HepG2 (cell line): Measurements from ENCODE around the gene SLC22A23. TPM values are rescaled to one million over a fixed set of nuclear protein-coding genes. Genes with fewer than 3 reads are reported as not detected.

Experiments used
- ELF4 ChIP-seq: sonication (generic); formaldehyde crosslinking; IDR thresholded peaks from 2 replicates; pipeline ENCODE4 v1.5.0; 2020; ENCODE audit warnings: missing genetic modification reagents, mild to moderate bottlenecking, moderate library complexity, borderline replicate concordance
- ETV5 ChIP-seq: IDR thresholded peaks from 2 replicates; pipeline ENCODE4 v1.6.1; 2018; ENCODE audit warnings: missing biosample characterization, missing genetic modification reagents, inconsistent platforms, borderline replicate concordance
- JUNB ChIP-seq: sonication (generic); formaldehyde crosslinking; IDR thresholded peaks from 2 replicates; pipeline ENCODE4 v1.8.0; 2022; ENCODE audit warnings: missing genetic modification reagents, mild to moderate bottlenecking, borderline replicate concordance
- NFYC ChIP-seq: IDR thresholded peaks from 2 replicates; pipeline ENCODE4 v1.6.1; 2016; ENCODE audit warnings: missing genetic modification reagents, missing compliant biosample characterization
- NRL ChIP-seq: sonication (generic); formaldehyde crosslinking; IDR thresholded peaks from 2 replicates; pipeline ENCODE4 v1.5.0; 2020; ENCODE audit warnings: missing genetic modification reagents, mild to moderate bottlenecking, moderate library complexity, borderline replicate concordance
- RFX1 ChIP-seq: fragments of 450-650 bp; IDR thresholded peaks from 2 replicates; pipeline ENCODE4 v1.6.1; 2017
- SMYD3 ChIP-seq: sonication (generic); formaldehyde crosslinking; IDR thresholded peaks from 2 replicates; pipeline ENCODE4 v1.8.1; 2023; ENCODE audit warnings: mild to moderate bottlenecking, missing genetic modification reagents
- ZNF124 ChIP-seq: sonication (generic); formaldehyde crosslinking; IDR thresholded peaks from 2 replicates; pipeline ENCODE4 v1.4.0; 2020; ENCODE audit warnings: missing genetic modification reagents
- ZNF451 ChIP-seq: sonication (generic); formaldehyde crosslinking; IDR thresholded peaks from 2 replicates; pipeline ENCODE4 v1.5.0; 2020; ENCODE audit warnings: mild to moderate bottlenecking, missing genetic modification reagents
- polyA plus RNA-seq, 8 experiments: library from polyadenylated mRNA; depleted of rRNA in 3 of 8; stranded (reverse) in 7 of 8; unstranded in 1 of 8; fragments of >200 nt; fragmentation: Illumina TruSeq in 4 of 8; extraction: Trizol in 4 of 8; gene quantifications; 2 replicates each; pipeline versions ENCODE4 v1.2.1 to v1.2.3, GENCODE V29; 2011 to 2016; ENCODE audit warnings: low read depth in 4 of 8, missing spikeins in 1 of 8, mixed read lengths in 1 of 8; ENCODE audit not compliant: insufficient read depth in 1 of 8
- total RNA-seq, 5 experiments: library from RNA; depleted of rRNA; stranded (reverse); fragments of >200 nt; fragmentation: Illumina TruSeq; extraction: Trizol; gene quantifications; 2 replicates each; pipeline ENCODE4 v1.2.3, GENCODE V29; 2016; ENCODE audit warnings: low read depth in 1 of 5
- TF ChIP-seq, protein P1 (sequence below): sonication (generic); formaldehyde crosslinking; IDR thresholded peaks from 2 replicates; pipeline ENCODE4 v1.4.0; 2020; ENCODE audit warnings: missing genetic modification reagents, borderline replicate concordance
- TF ChIP-seq, protein P2 (sequence below): sonication (generic); formaldehyde crosslinking; IDR thresholded peaks from 2 replicates; pipeline ENCODE4 v1.5.0; 2020; ENCODE audit warnings: mild to moderate bottlenecking, missing genetic modification reagents
- TF ChIP-seq, protein P3 (sequence below), 2 experiments: sonication (generic) in 1 of 2; formaldehyde crosslinking in 1 of 2; IDR thresholded peaks; 2 replicates each; pipeline versions ENCODE4 v1.4.0 to v1.6.1; 2016 to 2020; ENCODE audit warnings: borderline replicate concordance in 1 of 2, low read depth in 1 of 2, mild to moderate bottlenecking in 1 of 2, missing genetic modification reagents in 1 of 2
- TF ChIP-seq, protein P4 (sequence below): sonication (generic); formaldehyde crosslinking; IDR thresholded peaks from 2 replicates; pipeline ENCODE4 v1.4.0; 2020; ENCODE audit warnings: missing genetic modification reagents, borderline replicate concordance
- TF ChIP-seq, protein P5 (sequence below): sonication (generic); formaldehyde crosslinking; conservative IDR thresholded peaks from 2 replicates; pipeline ENCODE4 v1.8.0; 2022; ENCODE audit warnings: missing genetic modification reagents

SLC22A23 gene
- total and polyA plus RNA-seq, 2 of the 13 experiments (the other 11 are each of a cell fraction or from before 2014, with no cell fraction given): 11.8 to 17.5 TPM

DNA sequence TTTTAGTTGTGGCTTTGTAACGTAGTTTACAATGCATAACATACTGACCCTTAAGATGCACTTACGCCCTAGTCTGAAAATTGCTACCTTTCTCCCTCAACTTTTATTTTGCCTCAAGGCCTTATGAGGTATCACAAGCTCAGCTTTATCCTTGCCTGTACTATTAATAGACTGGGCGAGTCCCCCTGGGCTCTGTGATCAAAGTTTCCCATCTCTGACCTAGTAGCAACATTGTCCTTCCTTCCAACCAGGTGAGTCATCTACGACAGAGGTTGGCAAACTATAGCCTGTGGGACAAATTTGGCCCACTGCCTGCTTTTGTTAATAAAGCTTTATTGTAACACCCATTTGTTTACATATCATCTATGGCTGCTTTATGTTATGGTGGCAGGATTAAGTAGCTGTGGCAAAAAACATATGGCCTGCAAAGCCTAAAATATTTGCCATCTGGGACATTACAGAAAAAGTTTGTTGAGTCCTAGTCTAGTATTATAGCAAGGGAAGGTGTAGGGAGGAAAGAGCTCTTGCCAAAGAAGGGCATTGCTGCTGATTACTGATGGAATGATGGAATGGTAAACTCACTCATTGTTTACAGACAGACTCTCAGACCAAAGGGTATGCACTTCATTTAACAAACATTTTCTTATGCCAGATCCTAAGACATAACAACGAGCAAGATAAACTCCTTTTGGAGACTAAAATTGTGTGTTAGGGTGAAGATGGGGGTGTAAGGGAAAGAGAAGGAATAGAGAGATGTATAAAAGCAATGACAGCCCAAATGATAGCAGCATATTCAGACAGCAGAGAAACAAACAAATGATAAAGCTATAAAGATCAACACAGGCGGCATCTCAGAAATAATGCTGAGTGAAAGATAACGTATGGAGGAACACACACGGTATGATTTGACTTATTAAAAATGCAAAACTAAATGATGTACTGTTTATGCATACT lies 74.2 kb downstream of the SLC22A23 start (continued):
- TF ChIP-seq RFX1 (no peak), ETV5 (CRISPR knock-in tag) (peak; percentile 33; the same call in 1 of the 2 replicates), ZNF451 (no peak), SMYD3 (no peak), NFYC (no peak), JUNB (CRISPR knock-in tag) (no peak), ELF4 (CRISPR knock-in tag) (no peak), NRL (CRISPR knock-in tag) (no peak), ZNF124 (no peak)
- TF ChIP-seq, protein P1, sequence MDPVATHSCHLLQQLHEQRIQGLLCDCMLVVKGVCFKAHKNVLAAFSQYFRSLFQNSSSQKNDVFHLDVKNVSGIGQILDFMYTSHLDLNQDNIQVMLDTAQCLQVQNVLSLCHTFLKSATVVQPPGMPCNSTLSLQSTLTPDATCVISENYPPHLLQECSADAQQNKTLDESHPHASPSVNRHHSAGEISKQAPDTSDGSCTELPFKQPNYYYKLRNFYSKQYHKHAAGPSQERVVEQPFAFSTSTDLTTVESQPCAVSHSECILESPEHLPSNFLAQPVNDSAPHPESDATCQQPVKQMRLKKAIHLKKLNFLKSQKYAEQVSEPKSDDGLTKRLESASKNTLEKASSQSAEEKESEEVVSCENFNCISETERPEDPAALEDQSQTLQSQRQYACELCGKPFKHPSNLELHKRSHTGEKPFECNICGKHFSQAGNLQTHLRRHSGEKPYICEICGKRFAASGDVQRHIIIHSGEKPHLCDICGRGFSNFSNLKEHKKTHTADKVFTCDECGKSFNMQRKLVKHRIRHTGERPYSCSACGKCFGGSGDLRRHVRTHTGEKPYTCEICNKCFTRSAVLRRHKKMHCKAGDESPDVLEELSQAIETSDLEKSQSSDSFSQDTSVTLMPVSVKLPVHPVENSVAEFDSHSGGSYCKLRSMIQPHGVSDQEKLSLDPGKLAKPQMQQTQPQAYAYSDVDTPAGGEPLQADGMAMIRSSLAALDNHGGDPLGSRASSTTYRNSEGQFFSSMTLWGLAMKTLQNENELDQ (CRISPR knock-in tag): no peak
- TF ChIP-seq, protein P2, sequence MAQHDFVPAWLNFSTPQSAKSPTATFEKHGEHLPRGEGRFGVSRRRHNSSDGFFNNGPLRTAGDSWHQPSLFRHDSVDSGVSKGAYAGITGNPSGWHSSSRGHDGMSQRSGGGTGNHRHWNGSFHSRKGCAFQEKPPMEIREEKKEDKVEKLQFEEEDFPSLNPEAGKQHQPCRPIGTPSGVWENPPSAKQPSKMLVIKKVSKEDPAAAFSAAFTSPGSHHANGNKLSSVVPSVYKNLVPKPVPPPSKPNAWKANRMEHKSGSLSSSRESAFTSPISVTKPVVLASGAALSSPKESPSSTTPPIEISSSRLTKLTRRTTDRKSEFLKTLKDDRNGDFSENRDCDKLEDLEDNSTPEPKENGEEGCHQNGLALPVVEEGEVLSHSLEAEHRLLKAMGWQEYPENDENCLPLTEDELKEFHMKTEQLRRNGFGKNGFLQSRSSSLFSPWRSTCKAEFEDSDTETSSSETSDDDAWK: no peak
- TF ChIP-seq, protein P3, sequence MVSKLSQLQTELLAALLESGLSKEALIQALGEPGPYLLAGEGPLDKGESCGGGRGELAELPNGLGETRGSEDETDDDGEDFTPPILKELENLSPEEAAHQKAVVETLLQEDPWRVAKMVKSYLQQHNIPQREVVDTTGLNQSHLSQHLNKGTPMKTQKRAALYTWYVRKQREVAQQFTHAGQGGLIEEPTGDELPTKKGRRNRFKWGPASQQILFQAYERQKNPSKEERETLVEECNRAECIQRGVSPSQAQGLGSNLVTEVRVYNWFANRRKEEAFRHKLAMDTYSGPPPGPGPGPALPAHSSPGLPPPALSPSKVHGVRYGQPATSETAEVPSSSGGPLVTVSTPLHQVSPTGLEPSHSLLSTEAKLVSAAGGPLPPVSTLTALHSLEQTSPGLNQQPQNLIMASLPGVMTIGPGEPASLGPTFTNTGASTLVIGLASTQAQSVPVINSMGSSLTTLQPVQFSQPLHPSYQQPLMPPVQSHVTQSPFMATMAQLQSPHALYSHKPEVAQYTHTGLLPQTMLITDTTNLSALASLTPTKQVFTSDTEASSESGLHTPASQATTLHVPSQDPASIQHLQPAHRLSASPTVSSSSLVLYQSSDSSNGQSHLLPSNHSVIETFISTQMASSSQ (IDR thresholded peaks at IDR 0.05; ENCODE audit: low read depth): no peak
- TF ChIP-seq, protein P3 (CRISPR knock-in tag; IDR thresholded peaks at IDR 0.05; ENCODE audit: borderline replicate concordance): peak; percentile 36; the same call in 1 of the 2 replicates
- TF ChIP-seq, protein P4, sequence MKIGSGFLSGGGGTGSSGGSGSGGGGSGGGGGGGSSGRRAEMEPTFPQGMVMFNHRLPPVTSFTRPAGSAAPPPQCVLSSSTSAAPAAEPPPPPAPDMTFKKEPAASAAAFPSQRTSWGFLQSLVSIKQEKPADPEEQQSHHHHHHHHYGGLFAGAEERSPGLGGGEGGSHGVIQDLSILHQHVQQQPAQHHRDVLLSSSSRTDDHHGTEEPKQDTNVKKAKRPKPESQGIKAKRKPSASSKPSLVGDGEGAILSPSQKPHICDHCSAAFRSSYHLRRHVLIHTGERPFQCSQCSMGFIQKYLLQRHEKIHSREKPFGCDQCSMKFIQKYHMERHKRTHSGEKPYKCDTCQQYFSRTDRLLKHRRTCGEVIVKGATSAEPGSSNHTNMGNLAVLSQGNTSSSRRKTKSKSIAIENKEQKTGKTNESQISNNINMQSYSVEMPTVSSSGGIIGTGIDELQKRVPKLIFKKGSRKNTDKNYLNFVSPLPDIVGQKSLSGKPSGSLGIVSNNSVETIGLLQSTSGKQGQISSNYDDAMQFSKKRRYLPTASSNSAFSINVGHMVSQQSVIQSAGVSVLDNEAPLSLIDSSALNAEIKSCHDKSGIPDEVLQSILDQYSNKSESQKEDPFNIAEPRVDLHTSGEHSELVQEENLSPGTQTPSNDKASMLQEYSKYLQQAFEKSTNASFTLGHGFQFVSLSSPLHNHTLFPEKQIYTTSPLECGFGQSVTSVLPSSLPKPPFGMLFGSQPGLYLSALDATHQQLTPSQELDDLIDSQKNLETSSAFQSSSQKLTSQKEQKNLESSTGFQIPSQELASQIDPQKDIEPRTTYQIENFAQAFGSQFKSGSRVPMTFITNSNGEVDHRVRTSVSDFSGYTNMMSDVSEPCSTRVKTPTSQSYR (CRISPR knock-in tag): no peak
- TF ChIP-seq, protein P5, sequence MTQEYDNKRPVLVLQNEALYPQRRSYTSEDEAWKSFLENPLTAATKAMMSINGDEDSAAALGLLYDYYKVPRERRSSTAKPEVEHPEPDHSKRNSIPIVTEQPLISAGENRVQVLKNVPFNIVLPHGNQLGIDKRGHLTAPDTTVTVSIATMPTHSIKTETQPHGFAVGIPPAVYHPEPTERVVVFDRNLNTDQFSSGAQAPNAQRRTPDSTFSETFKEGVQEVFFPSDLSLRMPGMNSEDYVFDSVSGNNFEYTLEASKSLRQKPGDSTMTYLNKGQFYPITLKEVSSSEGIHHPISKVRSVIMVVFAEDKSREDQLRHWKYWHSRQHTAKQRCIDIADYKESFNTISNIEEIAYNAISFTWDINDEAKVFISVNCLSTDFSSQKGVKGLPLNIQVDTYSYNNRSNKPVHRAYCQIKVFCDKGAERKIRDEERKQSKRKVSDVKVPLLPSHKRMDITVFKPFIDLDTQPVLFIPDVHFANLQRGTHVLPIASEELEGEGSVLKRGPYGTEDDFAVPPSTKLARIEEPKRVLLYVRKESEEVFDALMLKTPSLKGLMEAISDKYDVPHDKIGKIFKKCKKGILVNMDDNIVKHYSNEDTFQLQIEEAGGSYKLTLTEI (CRISPR knock-in tag): no peak
